ENCODE data around the gene KRT82.
"Not testable (repeated sequence)": the region's sequence is repeated elsewhere in the genome, so short reads cannot be mapped to it uniquely, and the experiment has no call there.

Gene KRT82

DNA sequence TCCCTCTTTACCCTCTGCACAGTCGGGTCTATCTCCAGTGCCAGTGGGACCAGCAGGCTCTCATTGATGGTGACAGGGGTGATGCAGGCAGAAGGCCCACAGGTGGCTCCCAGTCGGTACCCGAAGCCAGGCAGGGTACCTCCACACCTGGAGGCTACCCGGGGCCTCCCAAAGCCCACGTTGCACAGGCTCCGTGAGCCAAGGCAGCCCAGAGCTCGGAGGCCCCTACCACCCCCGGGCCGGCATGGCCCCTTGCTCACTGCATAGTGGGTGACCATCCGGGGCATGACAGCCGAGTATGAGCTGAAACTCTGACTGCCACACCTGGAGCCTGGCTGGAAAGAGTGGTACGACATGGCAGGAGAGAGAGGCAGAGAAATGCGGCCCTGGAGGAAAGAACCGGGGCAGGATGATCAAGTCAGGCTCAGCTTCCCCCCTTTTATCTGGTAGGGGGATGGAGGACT is at the start of gene KRT82:
Gene KRT82, minus strand, starts transcription at position 414 of the 464 bp plus-strand sequence. Its CDS starts 58 bp downstream, at position 356.
- DNase-seq, result no peak

DNA sequence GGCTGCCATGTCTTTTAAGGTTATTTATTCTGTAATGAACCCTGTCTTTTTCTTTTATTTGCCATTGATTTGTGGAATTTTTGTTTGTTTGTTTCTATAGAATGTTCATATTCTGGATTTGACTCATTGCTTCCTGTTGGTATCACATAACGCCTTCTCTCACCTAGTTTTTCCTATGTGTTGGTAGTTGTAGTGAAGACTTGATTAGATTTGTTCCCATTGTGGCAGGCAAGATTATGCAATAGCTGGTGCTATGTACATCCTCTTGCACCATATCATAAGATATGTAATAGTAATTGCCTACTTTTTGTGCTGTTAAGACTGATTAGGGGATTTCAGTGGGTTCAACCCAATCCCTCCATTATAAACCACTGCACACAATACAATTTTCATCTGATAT is 49.7 kb upstream of the KRT82 start:
- DNase-seq, result no peak

DNA sequence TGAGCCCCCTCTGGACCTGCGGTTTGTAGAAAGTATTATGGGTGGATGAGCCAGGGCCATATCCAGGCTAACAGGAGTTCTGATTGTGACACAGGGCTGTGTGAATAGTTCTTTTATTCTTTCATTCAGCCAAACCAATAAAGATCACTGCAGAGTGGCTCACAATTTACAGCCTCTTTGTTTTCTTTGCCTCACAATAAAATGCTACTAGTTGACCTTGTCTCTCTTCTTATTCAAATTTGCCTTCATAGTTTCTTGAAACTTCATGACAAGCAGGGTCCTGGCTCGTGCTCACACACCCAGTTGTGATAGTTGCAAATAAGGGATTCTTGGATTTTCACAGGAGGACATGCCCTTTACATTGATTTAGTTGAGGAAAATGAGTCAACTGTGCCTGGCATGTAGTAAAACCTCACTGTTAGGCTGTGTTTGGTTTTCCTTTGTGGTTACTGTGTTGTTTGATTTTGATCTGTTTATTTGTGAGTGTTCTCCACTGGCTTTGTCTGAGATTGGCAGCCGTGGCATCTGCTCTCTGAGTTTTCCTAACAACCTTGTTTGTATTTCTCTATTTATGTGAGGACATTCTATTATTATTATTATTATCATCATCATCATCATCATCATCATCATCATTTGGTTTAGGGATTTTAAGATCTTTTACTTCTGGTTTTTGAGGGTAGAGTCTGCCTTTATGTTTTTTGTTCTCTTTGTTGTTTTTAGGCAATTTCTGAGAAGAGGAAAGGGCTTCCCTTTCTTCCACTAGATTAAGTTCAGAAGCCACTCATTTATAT is 48.5 kb upstream of the KRT82 start:
- DNase-seq, result no peak

DNA sequence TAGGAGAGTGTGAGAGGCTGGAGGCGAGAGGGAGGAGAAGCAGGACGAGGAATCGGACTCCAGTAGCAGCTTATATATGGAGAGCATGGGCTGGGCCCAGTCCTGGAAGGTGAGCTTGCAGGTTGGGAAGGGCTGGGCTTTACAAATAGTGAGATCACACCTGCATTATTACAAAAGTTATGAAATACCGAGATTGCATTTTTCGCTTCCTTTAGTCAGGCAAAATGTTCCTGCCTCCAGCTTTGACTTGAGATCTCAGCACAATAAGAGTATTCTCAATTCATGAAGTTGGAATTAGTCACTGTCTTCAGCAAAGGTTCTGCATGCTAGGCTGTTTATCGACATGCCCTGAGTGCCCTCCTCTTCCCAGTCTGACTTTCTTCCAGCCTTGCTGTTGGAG is 46.0 kb upstream of the KRT82 start, which contains the start of gene KRT6B:
Gene KRT6B, minus strand, starts transcription at position 46 of the 400 bp plus-strand sequence. CDS start 68 bp downstream, outside the sequence.
- no peak for DNase-seq

DNA sequence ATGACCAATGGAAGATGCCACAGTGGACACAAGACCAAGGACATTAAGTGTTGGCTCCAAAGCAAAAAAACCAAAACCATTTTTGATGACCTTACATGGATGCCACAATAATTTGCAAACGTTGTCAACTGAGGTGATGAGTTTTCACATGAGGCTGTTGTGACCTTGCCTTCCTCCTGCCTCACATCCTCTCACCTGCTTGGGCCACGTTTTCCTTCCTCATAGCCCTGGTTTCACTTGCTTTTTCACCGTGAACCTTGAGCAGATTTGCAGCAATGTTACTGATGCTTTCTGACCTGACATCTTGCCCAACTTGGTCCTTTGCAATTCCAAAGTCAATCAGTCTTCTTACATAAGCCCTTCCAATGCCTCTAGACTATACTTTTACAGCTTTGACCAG is 42.1 kb upstream of the KRT82 start:
- no peak for DNase-seq

DNA sequence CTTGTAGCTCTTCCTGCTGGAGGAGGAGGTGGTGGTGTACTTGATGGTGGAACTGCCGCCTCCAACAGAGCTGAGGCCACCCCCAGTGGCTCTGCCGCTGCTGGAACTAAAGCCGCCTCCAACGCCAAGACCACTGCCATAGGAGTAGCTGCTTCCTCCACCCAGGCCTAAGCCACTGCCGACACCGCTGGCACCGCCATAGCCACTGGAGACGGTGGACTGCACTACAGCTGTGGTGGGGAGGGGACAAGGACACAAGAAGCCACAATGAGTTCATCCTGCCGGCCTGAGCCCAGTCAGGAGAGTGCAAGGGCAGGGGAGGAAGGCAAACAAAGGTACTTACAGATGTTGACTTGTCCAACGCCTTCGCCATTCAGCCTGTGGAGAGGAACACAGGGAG is 41.1 kb upstream of the KRT82 start:
- not testable (repeated sequence) for DNase-seq

DNA sequence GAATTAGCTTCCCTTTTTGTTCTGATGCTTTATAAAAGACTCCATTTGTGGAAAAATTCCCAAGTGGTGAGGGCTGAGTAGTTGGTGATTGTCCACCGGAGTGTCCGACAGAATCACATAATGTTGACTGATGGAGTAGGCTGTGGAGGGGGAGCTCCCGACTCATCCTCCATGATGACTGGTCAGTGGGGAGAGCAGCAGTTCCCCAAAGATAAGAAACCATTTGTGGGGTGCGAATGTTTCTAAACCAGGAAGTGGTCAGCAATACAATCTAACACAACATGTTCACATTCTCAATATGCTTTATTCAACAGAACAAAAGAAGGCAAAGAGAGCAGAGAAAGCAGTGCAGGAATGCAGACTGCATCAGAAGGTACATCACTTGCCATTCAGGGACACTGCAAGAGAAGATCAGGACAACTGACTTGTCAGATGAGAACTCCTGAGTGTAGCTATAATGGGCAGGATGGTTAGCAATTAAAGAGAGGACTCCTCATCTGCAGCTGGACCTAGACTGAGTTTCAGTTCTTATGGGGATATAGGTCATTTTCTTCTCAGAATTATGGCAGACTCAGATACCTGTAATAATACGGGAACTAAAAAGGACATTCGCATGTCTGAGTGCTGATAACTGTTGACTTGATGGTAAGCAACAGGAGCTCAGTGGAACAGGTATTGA is 40.4 kb upstream of the KRT82 start:
- DNase-seq, result no peak

DNA sequence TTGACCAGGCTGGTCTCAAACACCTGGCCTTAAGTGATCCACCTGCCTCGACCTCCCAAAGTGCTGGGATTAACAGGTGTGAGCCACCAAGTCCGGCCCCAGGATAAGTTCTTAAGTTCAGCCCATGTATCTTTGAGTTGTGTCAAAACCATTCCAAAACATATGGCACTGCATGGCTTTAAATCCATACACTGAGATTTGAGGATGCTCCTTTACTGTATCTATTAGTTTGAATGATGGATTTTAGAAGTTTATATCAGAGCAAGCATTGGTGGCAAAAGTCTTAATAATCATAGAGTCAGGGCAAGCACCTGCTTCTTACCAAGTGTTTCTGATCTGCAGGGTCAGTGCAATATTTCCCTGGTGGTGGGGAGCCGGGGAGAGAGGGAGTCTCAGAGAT is 39.7 kb upstream of the KRT82 start:
- no peak for DNase-seq

DNA sequence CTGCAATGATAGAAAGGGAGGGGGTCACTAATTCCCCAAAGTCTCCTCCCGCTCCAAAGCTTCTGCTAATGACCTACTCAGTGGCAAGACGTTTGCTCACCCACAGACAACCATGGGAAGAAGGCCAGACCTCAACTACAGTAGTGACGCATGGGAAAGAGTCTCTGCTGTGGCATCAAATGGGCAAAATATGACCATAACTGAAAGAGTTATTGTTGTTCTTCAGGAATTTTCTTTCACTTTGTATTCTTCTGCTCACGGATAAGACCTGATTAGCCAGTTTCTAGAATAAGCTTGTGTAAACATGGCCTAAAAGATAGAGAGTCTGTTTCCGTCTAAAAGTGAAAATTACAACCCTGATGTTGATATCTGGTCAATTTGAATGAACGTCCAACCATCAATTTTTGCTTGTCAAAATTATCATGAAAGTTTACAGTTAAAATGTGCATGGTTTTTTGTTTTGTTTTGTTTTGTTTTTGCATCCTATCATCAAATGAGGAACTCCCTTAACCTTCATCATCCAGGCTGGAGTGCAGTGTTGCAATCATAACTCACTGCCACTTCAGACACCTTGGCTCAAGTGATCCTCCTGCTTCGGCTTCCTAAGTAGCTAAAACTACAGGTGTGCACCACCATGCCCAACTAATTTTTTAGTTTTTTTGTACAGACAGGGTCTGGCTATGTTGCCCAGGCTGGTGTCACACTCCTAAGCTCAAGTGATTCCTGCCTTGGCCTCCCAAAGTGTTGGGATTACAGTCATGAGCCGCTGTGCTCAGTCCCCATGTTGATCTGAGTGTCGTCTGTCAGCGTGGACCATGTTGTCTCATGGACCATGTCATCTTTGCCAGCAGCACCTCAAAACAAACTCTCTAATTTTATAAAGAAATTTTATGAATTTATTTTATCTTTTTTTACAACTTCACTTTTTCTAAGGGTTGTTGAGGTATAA is 38.8 kb upstream of the KRT82 start:
- DNase-seq, result no peak

DNA sequence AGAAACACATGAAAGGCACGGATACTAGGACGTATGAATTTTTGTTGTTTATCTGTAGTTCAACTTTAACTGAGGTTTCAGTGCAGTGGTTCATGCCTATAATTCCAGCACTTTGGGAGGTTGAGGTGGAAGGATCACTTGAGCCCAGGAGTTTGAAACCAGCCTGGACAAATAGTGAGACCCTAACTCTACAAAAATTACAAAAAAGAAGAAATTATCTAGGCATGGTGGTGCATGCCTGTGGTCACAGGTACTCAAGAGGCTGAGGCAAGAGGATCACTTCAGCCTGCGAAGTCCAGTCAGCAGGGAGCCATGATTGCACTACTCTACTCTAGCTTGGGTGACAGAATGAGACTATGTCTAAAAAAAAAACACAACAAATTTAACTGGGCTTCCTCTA is 37.8 kb upstream of the KRT82 start:
- DNase-seq, result no peak

DNA sequence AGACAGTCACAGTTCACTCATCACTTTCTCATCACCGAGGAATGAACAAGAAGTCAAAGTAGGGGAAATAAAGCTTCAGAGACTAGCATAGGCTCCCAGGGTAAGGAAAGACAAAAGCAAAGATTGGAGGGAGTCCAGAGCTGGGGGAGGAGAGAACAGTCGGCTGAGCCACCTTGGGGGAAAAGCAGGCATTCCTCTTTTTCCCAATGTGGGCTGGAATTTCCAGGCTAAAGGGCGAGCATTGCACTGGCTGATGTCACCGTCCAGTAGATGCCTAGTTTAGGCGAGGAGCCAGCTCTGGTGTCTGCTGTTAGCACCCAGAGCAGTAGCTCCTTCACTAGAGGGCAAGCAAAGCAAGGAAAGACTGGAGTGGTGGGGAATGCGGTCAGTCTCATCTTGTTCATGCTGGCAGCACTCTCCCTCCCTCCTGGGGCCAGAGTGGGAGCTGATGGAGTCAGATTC is 36.5 kb upstream of the KRT82 start:
- no peak for DNase-seq

DNA sequence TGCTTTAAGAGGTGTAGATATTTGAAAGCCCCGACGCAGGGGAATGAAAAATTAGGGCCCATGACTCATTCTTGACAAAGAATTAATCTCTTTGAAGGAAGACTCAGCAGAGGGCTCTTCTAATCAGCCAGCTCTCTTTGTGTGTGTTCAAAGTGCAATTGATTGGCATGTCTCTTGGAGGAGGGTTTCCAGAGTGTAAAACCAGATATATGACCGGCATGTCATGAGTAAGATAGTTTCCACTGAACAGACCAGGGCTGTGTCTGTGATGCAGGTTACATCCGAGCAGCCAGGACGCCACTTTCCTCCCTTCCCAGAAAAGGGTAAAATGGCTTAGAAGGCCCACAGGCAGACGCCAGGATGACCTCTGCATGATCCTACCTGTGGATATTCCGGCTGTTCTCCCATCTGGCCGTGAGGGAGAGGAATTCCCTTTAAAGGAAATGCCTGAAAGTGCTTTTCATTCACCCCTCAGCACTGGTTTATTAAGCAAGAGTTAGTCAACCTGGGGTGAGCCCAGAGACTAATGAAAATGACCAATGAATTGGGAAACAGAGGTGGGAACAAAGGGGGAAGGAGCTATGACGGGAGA is 35.3 kb upstream of the KRT82 start:
- no peak for DNase-seq

DNA sequence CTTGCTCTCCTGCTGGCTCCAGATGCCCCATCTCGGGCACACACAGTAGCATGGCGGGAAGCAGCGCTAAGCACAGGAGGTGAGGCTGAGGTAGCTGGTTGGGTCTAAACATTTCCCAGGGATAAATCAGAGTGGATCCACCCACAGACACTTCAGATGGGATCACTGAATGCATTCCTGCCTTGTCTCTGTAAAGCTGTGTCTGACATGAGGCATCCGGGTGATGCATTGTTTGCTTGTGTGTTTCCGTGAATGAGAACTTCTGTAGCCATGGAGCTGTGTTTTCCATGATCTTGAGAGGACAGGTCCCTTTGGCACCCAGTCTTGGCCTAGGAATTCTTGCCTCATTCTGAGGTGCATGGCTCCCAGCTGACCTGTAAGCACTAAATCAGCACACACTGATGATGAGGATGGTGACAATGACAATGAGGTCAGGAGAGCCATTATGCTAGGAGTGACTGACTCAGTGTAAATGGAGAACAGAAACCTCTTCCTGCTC is 34.7 kb upstream of the KRT82 start:
- DNase-seq, result no peak

DNA sequence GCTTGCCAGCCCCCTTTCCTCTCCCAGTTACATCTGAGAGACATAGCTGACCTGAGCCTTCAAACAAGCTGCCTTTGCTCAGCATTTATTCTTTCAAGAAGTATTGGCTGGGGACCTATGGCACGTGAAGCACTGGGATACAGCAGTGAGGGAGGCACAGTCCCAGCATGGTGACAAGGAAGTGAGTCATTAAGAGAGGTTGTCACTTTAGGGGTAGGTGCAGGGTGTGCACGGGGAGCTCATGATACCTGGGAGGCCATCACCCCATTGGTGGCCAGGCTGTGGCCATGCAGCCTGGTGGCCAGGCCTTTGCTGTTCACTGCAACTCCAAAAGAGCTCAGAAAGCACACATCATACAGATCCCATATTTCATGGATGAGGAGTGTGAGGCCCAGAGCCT is 33.7 kb upstream of the KRT82 start:
- DNase-seq, result no peak

DNA sequence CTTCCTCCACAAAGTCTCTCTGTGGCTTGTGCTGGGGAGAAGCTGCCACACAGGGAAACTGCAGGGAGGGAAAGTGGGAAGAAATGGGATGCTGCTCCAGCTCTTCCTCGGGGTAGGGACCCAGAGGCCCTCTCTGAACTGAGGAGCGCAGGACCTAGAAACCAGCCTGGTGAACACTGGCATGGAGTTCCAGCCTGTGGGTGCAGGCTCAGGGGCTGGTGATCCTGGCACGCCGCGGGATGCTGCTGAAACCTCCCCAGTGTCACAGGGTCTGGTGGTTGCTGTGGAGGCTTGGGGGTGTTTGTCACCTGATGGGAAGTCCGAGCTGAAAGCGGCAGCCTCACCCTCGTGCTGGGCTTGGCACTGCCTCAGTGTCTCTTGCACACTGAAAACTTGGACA is 33.3 kb upstream of the KRT82 start:
- DNase-seq, result no peak

DNA sequence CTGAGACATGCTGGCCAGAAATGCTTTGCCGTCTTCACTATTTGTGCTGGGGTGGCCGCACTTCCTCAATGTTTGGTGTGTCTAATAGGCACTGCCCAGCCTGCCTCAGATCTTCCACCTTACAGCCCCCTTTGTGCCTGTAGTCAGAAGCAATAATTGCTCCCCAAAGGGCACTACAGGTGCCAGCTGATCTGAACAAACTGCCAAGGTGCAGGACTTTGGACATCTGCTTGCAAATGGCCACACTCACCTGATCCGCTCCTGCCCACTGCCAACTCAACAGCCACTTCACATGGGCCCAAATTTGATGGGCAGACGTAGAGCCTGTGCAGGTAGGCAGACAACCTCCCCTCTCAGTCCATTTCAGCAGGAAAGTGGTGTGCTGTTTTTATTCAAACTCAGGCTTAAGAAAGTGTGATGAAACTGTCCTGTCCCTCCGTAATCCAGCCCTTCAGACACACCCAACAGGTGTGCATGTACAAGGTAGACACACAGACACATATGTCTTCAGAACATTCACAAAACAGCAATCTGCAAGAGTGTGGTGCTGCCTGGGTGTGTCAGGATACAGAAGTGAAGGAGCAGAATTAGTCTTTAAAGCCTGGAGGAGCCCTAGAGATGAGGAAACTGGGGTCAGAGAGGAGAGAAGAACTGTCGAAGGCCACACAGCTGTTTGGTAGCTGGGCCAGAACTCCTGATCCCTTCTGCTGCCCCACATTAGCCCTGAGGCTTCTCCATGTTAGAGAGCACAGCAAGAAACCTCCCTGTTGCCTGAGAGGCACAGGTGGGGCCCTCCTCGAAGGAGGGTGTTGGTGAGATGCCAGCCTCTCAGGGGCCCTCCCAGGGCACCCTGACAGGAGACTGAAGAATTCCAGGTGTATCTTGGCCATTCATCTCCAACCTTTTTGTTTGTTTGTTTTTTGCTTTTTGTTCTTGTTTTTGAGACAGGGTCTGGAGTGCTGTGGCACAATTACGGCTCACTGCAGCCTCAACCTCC is 32.5 kb upstream of the KRT82 start:
- DNase-seq, result no peak

DNA sequence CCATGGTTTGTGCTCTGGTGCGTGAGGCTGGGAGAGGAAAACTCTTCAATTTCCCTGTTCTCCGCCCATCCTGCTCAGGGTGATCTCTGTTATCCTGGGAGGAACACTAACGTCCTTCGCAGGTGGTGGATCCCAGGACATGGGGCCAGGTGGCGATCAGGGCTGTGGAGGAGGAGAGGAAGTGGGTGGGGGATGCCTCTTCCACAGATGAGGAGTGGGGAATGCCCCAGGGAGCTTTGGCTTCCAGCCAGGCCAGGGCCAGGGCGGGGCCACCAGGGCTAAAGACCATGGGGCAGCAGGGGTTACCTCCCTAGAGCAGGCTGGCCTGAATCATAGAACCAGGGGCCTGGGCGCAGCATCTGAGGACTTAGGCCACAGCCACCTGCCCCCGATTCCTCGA is 31.4 kb upstream of the KRT82 start:
- DNase-seq, result no peak

DNA sequence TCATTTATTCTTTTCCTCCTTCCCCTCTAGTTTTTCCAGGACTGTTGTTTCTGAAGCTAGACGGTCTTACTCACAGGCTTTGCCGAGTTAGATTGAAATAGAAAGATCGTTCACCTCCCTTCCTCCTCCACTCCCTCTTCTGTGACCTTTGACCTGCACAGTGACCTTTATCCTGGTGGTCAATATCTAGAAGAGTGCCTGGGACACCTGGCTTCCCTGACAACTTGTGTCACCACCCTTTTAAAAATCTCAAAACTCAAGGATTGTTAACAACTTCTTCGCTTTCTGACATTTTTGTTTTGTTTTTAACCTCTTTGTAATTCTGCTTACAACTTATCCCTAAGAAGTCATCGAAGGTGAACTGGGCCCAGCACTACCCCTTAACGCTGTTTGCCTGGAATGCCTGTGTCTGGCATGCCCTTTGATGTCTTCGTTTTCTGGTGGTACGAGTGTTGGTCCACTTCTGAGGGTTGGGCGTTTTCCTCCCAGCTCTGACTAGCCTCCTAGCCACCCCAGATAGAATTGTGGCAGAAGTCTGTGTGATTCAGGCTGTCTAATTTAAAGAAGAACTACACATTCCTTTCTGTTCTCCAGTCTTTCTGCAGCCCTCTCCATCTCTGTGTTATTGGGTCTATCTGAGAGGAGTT is 30.8 kb upstream of the KRT82 start:
- no peak for DNase-seq

DNA sequence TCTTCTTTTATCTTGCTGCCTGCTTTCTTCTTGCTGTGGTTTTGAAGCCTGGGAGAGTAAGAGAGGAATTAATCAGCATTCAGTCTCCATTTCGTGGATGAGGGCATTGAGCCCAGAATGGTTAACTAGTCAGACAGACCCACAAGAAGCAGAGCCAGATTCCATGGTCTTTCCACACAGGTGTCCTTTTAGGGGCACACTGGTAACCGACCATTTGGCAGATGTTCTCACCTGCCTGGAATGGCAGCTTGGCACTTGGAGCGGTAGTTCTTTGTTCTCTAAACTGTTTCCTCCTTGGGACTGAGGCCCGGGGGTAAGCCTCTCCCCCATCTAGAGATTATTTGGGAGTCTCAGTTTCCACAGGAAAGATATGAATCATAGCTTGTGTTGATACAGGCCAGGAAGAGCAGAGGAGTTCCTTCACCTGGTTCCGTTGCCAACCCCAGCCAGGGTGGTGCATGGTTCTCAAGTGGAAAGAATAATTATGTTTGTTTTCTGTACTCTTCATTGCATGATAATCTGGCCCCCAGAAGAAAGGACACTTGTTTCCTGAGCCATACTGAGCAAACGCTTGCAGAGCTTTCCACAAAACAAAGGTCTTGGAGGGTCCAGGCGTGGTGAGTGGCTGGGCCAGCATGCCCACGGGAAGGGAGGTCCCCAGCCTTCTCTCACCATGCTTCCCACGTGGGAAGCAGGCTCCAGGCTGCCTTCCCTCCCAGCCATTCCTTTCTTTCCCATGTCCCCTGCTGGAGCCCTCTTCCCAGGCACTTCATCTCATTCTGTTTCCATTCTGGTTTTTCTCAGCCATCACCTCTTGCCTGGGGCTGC is 30.1 kb upstream of the KRT82 start:
- DNase-seq, result no peak

DNA sequence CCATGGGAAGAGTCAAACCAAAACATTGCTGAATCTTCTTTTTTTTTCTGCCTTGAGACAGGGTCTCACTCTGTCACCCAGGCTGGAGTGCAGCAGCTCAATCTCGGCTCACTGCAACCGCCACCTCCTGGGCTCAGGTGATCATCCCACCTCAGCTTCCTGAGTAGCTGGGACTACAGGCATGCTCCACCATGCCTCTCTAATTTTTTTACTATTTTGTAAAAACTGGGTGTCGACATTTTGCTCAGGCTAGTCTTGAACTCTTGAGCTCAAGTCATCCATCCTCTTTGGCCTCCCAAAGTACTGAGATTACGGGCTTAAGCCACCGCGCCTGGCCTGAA is 29.5 kb upstream of the KRT82 start:
- DNase-seq, result no peak

Measured in stimulated activated CD4-positive, alpha-beta T cell treated with anti-CD3 and anti-CD28 coated beads, Interleukin-4, amount 100 ng/mL, for 24 hours (primary cell).